Placental epithelial cell (primary cell): Measurements from ENCODE around the gene FBXO46. TPM values are rescaled to one million over a fixed set of nuclear protein-coding genes. Genes with fewer than 3 reads are reported as not detected.

Experiments used
- small RNA-seq: library from RNA; depleted of rRNA; stranded (forward); fragments of <200 nt; gene quantifications from one replicate; pipeline ENCODE3, GENCODE V24; 2012
- total RNA-seq: library from RNA; depleted of rRNA; stranded (reverse); fragments of >200 nt; gene quantifications from 2 replicates; pipeline ENCODE4 v1.2.3, GENCODE V29; 2012

FBXO46 gene
- total RNA-seq, result 7.2 and 8.2 TPM in 2 replicates

GRCh38 chr19:45730368-45731288 lies at the start of gene FBXO46:
Gene FBXO46, minus strand, starts transcription at chr19:45730896. Its CDS starts 17,401 bp downstream, at chr19:45713495.

GRCh38 chr19:45768984-45769782 lies 38.5 kb upstream of the FBXO46 start, which contains the start of gene SIX5:
Gene SIX5, minus strand, starts transcription at chr19:45769252. Its CDS starts 408 bp downstream, at chr19:45768844.

GRCh38 chr19:45733160-45733810 lies 2.6 kb upstream of the FBXO46 start, which contains the start of gene MEIOSIN:
Gene MEIOSIN, plus strand, starts transcription at chr19:45733439. Its CDS starts 1,938 bp downstream, at chr19:45735377.

GRCh38 chr19:45692187-45693105 lies 38.2 kb downstream of the FBXO46 start, which contains the start of gene QPCTL:
Gene QPCTL, plus strand, starts transcription at chr19:45692666. Its CDS starts 38 bp downstream, at chr19:45692704.

GRCh38 chr19:45691516-45692186 lies 39.0 kb downstream of the FBXO46 start, which contains the start of gene SNRPD2:
Gene SNRPD2, minus strand, starts transcription at chr19:45691953. Its CDS starts 65 bp downstream, at chr19:45691888.

GRCh38 chr19:45667620-45668341 lies 62.9 kb downstream of the FBXO46 start, which contains the start of gene GIPR:
Gene GIPR, plus strand, starts transcription at chr19:45668221. Its CDS starts 1,300 bp downstream, at chr19:45669521.

Small RNAs within 50 kb of the gene (small RNA-seq; reads per million reads assigned to genes)
- 3.9 reads per million, percentile 89 among the genes with 10 or more reads in this experiment for gene MIR642A

Other genes with a start within 250 kb of the FBXO46 start
- 10.6 and 17.7 TPM in 2 replicates for gene RTN2, start 233.8 kb downstream of the FBXO46 start, total RNA-seq
- gene PPM1N, start 232.5 kb downstream of the FBXO46 start, total RNA-seq, result 1.1 and 2.0 TPM in 2 replicates
- 78.9 and 123 TPM in 2 replicates for gene VASP, start 223.4 kb downstream of the FBXO46 start, total RNA-seq
- gene OPA3, start 146.1 kb downstream of the FBXO46 start, total RNA-seq, result 11.8 and 23.4 TPM in 2 replicates
- not detected in 2 replicates for gene GPR4, start 128.7 kb downstream of the FBXO46 start, total RNA-seq
- 36.1 and 41.2 TPM in 2 replicates for gene EML2, start 91.5 kb downstream of the FBXO46 start, total RNA-seq
- gene GIPR, start 62.7 kb downstream of the FBXO46 start, total RNA-seq, result 3.9 and 4.3 TPM in 2 replicates
- 161 and 219 TPM in 2 replicates for gene SNRPD2, start 38.9 kb downstream of the FBXO46 start, total RNA-seq
- 15.3 and 21.7 TPM in 2 replicates for gene QPCTL, start 38.2 kb downstream of the FBXO46 start, total RNA-seq
- not detected in 2 replicates for gene MEIOSIN, start 2.5 kb upstream of the FBXO46 start, total RNA-seq
- 14.9 and 18.8 TPM in 2 replicates for gene SIX5, start 38.4 kb upstream of the FBXO46 start, total RNA-seq
- 10.8 and 18.5 TPM in 2 replicates for gene DMPK, start 51.6 kb upstream of the FBXO46 start, total RNA-seq
- gene DMWD, start 61.9 kb upstream of the FBXO46 start, total RNA-seq, result 33.4 and 36.5 TPM in 2 replicates
- gene RSPH6A, start 84.4 kb upstream of the FBXO46 start, total RNA-seq, result 0.39 and 0.43 TPM in 2 replicates
- gene SYMPK, start 132.3 kb upstream of the FBXO46 start, total RNA-seq, result 42.0 and 47.6 TPM in 2 replicates
- not detected in 2 replicates for gene FOXA3, start 133.4 kb upstream of the FBXO46 start, total RNA-seq
- gene IRF2BP1, start 155.2 kb upstream of the FBXO46 start, total RNA-seq, result 31.6 and 39.7 TPM in 2 replicates
- gene MYPOP, start 171.7 kb upstream of the FBXO46 start, total RNA-seq, result 1.6 and 2.0 TPM in 2 replicates
- not detected in 2 replicates for gene NANOS2, start 183.9 kb upstream of the FBXO46 start, total RNA-seq
- gene NOVA2, start 243.0 kb upstream of the FBXO46 start, total RNA-seq, result not detected in 2 replicates